NCI-H82 (cell line): ENCODE results near the gene SGIP1.
"Not testable (repeated sequence)": the region's sequence is repeated elsewhere in the genome, so short reads cannot be mapped to it uniquely, and the experiment has no call there.

Source experiments
- DNase-seq: peaks from one replicate; lab custom pipeline; 2025; lab: John Stamatoyannopoulos, UW

Gene SGIP1

DNA sequence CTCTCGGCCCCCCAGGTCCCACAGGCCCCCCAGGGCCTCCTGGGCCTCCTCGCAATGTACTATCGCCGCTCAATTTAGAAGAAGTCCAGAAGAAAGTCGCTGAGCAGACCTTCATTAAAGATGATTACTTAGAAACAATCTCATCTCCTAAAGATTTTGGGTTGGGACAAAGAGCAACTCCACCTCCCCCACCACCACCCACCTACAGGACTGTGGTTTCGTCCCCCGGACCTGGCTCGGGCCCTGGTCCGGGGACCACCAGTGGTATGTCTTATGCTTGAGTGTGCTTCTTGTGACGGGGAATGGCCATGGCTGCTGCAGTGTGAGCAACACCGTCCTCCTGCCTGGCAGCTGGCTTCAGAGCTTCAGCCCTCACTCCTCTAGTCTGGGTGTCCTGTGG, 148.2 kb downstream of the SGIP1 start:
- no peak for DNase-seq

DNA sequence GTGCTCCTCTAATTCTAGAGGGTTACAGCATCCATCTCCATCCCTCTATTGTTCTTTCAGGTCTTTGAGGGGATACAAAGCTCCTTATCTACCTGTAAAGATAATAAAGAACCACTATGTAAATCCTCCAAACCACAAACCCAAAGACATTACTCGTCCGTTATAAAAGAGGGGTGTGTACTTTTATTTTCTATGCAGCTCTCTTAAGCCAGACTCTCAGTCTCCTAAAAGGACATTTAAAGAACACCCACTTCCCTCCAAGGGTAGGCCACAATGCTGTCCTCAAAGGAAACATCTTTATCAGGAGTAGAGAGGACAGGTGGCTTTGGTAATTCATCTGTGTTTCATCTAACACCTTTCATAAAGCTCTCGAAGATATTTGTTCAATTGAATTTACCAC, 150.4 kb downstream of the SGIP1 start:
- no peak for DNase-seq

DNA sequence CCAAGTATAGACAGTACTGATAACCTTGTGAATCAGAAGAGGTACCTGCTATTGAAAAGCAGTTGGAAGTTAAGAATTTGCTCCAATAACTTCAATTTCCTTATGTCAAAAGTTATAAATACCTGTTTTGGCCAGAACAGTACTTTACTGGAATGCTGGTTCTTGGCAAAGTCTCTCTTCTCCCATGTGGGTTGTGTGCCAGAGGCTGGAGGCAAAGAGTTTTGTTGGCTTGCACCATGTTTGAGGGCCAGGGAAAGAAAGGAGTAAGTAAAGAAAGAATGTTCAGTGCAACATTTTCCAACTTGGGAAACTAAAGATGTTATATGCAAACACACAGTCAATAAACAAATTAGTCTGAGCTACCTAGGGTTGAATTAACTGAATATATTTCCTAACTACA, 151.3 kb downstream of the SGIP1 start:
- DNase-seq: no peak

DNA sequence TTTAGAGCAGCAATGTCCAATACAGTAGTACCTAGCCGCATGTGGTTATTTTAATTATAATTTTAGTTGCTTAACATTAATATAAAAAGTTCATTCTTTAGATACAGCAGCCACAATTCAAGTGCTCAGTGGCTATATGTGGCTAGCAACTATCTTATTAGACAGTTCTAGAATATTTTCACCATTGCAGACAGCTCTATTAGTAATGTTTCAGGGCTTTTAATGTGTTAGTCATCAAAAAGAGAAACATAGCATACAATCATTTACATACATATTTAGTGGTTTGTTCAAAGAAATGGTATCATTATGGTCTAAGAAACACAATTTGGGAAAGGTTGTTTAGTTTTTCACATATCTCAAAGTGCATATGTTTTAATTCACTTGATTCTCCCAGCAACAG, 151.7 kb downstream of the SGIP1 start:
- DNase-seq: no peak

DNA sequence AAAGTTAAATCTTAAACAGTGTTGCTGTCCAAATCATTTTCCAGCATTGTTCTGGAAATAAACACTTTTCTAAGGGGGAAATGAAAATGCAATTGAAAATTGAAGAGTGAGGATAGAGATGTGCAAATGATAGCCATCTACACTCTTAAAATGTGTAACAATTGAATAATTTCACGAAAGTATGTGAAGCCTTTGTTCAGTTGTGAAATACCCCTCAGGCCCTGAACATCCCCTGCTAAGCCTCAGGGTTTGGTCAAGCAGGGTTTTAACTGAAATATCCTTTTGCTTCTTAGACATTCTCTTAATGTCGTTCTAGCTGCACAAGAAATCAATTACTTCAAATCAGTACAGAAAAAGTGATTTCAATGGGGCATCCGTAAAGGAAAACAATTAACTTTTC, 152.5 kb downstream of the SGIP1 start:
- no peak for DNase-seq

DNA sequence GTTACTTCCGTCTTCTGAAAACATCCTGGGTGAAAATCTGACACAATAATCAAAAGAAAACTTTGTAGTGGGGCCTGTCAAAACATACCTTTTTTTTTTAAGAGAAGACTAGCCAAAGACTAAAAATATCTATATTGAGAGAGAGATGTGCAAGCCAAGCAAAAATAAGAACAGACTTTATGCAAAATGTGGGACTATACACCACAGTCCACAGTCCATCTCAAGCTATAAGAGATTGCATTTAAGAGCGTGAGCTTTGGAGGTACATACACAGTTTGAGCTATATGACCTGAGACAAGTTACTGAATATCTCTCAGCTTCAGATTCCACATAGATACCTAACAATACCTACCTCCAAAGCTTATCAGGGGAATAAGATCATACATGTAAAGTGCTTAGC, 153.4 kb downstream of the SGIP1 start:
- DNase-seq: no peak

DNA sequence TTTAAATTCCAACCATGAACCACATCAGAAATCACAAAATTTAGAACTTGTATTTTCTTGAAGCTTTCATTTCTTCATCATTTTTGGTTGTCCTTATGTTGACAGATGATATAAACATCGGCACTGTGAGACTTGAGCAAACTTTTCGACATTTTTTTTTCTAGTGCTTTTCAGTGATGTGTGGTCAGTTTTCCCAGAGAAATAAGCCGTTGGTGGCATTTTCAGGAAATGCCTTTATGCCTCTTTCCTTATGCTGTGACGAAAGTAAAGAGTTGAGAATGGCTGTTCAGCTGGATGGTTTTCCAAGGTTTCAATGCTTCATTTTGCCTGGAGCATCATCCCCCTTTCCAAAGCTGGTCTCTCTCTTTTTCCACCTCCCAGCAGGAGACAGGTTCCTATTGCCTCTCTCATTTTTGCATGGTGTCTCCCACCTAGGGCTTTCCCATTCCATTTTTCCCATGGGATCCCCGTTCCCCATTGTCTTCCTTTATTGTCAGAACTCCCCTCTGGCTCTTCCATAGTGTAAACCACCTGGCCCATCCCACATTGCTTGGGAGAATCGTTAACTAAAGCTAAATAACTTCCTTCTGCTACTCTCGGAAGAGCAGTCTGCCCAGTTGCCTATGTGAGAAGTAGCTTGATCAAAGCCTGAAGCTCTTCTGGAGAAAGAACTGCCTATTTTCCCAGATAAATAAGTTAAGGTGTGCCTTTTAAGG, 156.9 kb downstream of the SGIP1 start:
- no peak for DNase-seq

DNA sequence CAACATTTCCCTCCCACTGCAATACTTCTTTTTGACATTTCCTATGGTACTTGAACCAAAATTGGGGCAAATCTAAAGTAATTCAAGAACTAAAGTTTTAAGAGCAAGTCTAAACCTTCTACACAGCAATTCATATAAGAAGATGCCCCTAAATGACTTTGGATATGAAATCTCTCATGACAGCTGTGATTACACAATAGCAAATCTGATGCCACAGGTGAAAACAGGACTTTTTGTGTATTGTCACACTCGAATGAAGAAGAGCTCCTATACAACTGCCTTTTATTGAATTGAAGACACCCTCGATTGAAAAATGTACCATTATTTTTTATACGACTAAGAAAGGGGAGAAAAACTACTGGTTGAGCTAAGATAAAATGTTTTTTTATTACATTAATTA, 158.7 kb downstream of the SGIP1 start:
- DNase-seq: no peak

DNA sequence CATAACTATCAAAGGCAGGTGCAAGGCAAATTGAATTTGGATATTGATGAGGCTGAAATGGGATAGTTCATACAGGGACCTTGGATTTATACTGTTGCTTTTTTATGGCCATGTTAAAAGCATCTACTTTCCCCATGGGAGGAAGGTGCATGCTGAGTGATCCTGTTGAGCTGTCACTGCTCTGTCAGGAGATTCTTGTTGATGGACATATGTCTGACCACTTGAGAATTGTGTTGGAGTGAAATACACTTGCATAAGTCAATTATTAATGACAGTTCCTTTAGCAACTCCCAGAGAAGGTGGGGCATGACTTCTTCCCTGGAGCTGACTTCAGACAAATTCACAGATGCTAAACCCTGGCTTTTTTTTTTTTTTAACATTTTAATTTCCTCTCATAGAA, 159.9 kb downstream of the SGIP1 start:
- DNase-seq: no peak

DNA sequence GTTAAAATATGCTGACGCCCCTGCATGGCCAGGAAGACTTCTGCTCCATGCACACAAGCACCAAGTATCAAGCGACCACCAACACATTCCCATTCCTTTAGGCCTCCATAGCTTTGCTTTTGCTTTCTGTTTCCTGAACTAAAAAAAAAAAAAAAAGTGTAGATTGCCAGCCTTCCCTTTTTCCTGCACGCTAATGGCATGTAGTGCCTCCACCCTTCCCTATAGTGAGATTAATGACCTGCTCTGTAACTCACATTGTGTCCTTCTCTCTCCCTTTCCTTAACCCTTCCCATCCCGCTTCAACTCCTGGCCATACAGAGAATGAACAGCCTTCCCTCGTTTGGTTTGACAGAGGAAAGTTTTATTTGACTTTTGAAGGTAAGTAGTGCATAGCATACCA, 161.2 kb downstream of the SGIP1 start:
- DNase-seq: no peak

DNA sequence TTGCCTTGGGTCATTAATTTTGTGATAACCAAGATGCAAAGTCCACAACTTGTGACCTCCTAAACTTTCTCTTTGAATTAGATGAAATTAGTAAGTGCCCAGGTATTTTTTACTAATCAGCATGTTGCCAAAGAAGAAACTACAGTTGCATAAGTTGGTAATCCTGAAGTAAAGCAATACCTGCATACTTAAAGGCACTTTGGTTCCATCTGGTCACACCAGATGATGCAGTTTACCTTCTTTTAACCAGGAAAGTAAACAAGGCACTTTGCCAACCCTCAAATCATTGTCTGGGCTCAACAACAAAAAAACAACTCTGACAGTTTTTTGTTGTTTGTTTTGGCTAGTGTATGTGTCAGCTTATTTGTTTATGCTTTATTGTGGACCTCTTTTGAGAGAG, 162.8 kb downstream of the SGIP1 start:
- DNase-seq: peak; percentile 30

DNA sequence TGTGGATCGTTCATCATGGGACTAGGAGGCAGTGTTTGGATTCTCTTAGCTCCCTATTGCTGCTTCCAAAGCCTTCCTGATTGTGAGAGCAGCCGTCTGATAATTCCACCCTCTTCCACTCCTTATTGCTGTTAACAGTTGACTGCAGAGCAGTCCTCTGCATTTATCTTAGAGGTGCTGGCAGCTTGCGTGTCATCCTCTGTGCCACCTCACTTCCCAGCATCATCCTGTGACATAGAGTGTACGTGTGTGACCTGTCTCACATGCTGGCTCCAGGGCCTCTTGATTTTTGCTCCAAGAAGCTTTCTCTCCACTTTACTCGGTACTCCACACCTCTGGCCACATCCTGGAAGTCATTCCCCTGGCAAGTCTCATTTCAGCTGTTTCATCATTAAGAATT, 165.3 kb downstream of the SGIP1 start:
- no peak for DNase-seq

DNA sequence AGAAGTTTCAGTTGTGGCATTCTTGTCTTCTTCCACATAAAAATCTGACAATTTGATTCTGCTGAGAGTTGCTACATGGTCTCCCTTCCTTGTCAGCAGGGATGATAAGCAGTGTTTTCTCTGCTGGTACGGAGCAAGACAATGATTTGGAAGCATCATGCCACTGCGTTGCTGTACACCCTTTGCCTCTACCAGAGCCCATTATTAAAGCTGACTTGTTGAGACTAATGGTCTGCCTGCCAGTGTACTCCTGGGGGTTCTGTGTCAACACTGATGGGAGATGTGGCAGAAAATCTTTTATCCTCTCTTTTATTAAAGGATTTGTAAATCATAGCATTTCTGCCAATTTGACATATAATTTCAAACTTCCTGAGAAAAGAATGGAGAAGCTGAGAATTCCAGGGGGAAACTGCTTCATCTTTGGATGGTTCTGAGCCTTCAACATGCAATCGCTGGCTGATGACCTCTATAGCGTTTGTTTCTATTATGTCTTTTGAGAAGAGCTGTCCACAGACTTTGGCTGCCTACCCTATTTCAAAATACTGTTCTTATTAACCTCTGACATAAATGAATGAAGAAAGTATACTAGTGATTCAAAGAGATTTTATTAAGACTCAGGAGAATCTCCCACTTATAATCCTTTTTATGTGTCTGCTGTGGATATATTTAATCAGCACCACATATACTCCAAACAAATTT, 170.4 kb downstream of the SGIP1 start:
- DNase-seq: no peak

DNA sequence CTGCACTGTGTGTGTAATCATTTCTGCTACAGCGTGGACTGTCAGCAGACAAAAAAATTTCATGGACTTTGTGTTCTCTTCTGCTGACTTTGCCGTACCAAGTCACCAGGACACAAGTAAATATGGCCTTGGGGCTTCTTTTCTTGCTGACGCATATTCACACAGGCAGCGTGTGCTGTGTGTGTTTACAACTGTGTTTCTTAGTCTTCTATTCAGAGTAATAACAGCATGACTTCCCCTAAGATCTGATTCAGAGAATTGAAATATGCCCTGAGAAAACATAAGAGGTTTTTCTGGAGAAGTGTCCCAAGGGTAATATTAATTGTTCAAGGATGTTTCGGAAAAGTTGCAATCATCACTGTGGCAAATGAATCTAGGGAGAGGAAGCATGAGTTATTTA, 171.2 kb downstream of the SGIP1 start:
- no peak for DNase-seq

DNA sequence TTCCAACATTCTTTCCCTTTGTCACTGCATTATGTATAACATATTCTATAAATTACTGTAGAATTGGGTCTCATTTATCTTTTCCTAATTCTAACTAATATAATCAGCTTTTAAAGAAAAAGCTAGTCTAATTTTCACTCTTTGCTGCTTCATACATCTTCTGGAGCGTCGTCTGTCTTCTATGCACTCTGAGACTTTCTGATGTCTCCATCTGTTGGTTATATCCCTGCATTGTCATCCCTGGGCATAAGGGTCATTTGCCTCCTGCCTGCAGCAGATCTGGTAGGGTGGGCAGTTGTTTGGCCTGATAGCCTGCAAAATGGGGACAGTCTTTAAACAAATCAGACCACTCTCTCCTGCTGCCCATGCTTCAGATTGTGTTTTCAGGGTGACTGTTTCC, 177.5 kb downstream of the SGIP1 start:
- peak; percentile 64 for DNase-seq

DNA sequence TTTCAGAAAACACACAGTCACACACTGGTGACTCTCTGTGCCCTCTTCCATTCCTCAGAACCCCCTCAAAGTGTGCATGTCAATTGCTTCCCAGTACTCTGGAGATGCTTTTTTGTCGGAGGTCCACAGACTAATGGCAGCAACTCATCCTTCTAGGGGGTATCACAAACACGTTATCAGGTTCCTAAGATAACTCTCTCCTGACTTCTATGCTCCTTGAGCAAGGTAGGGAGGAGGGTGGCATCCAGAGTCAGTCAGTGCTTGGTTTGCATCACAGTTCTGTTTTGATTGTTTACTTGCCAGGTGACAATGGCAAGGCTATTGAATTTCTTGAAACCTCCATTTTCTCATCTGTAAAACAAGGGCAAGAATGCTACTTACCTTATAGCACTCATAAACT, 178.9 kb downstream of the SGIP1 start:
- DNase-seq: no peak

DNA sequence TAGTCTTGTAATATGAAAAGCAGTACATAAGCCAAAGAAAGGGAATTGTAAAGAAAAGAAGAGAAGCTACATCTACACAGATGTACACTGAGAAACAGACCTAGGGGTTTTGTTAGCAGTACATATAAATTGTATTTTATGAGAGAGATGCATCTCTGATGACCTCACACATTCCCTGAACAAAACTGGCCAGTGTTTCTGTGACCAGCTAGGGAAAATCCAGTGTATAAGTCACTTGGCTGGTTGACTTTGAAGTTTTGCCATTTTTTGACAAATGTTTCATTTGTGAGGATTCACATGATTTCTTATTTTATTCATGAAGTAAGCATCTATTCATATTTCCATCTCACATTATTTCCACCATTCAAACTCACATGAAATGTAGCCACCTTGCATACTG, 190.0 kb downstream of the SGIP1 start:
- DNase-seq: no peak

DNA sequence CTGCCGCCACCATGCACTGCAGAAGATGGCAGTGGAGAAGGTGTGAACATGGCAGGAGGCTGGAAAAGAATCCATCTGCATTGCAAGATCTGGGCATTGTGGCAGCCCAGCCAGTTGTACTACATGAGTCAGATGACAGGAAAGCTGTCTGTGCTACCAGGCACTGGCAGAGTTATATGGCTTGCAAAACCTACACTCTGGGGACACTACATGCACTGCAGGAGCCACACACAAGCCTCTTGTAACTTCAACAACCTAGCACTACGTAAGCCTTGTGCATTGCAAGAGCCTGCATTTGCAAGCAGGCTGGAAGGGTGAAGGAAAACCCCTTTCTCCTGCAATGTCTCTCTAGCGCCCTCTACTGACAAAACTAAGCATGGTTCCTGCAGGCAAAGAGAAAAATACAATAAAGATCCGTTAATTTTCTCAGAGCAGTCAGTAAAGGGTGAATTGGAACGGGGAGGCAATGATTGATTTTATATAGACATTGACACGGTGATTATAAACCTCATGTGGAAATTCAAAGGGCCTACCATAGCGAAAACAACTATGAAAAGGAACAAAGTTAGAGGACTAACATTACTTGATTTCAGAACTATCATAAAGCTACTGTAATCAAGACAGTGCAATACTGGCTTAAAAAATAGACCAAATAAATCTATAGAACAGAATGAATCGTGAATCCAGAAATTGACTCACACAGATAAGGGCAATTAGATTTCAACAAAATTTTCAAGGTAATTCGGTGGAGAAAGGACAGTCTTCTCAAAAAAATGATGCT, 192.1 kb downstream of the SGIP1 start:
- peak; percentile 89 for DNase-seq

DNA sequence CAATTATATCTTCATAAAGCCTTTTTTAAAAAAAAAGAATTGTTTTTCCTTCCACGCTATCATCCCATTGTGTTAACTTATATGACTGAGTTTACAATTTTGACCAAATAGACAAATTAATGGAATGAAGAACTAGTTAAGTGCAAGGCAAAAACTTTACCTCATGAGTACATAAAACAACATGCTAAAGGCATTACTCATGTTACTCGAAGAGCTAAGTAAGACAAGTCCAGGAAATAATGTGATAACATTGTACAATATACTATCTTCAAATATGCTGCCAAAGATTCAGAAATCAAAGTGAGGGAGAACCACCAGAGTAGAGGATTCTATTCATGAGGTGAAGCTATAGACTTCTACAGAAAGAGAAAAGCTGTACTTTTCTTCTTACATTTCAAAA, 194.1 kb downstream of the SGIP1 start:
- no peak for DNase-seq

DNA sequence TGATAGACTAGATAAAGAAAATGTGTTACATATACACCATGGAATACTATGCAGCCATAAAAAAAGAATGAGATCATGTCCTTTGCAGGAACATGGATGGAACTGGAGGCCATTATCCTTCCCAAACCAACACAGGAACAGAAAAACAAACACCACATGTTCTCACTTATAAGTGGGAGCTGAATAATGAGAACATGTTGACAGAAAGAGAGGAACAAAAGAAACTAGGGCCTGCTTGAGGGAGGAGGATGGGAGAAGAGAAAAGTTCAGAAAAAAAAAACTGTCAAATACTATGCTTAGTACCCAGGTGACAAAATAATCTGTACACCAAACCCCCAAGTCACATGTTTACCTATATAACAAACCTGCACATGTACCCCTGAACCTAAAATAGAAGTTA, 194.8 kb downstream of the SGIP1 start:
- DNase-seq: not testable (repeated sequence)

DNA sequence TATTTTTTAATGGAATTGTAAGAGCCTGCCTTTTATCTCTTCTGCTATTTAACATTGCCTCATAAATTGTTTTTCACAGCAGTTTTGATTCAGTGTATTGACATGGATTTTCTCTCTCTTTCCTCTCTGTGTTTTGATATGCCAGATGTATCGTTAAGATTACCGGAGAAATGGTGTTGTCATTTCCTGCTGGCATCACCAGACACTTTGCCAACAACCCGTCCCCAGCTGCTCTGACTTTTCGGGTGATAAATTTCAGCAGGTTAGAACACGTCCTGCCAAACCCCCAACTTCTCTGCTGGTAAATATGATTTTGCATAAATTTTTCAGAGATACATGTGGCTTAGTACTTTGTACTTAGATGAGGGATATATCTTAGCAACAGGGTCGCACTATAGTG, 195.2 kb downstream of the SGIP1 start:
- no peak for DNase-seq

DNA sequence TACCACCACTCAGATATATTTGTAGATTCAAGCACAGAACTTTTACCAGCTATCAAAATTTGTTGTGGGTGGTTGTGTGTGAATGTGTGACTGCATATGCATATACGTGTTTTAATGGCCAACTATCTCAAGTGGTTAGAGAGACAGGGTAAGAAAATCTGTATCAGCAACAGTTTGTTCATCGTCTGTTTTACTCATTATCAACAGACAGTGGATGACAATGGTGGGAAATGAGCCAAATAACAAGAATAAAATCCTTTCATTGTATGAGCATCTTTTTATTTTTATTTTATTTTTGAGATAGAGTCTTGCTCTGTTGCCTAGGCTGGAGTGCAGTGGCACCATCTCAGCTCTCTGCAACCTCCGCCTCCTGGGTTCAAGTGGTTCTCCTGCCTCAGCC, 195.6 kb downstream of the SGIP1 start:
- DNase-seq: no peak

DNA sequence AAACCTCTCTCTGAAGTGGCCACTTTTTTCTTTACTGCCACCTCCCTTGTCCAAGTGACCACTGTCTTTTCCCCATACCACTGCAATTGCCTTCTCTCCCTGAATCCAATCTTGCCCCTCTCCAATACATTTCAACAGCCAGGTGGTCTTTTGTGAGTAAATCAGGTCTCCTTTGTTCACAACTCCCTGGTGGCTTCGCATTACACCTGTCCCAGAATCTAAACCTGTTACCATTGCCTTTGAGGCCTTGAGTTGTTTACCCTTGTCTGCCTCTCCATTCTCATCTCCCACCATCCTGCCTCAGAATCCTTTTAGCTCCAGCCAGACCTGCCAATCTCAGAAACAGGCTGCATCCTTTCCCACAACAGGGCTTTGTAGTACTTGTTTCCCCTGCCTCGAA, 196.5 kb downstream of the SGIP1 start:
- DNase-seq: no peak
